Activated naive CD4-positive, alpha-beta T cell treated with anti-CD3 and anti-CD28 coated beads for 36 hours (primary cell): ENCODE results near the gene TMEM185A. TPM values are rescaled to one million over a fixed set of nuclear protein-coding genes. Genes with fewer than 3 reads are reported as not detected.
"Not testable (repeated sequence)": the region's sequence is repeated elsewhere in the genome, so short reads cannot be mapped to it uniquely, and the experiment has no call there.

ENCODE experiments used
- CTCF ChIA-PET: fragments of 350-600 bp; sonication (Branson Sonifier 250); formaldehyde crosslinking; loops from one replicate; lab custom pipeline; 2021; ENCODE audit warnings: antibody characterized with exemption; lab: Charles Lee
- DNase-seq: peaks from one replicate; pipeline ENCODE4 v3.0.0-alpha.2; 2020
- H3K27ac Mint-ChIP-seq: one replicate; pipeline ENCODE4 v1.8.0; 2021; ENCODE audit warnings: mild to moderate bottlenecking, mixed read lengths
- H3K27me3 Mint-ChIP-seq: one replicate; pipeline ENCODE4 v1.8.0; 2021; ENCODE audit warnings: low read depth, mixed read lengths
- H3K36me3 Mint-ChIP-seq: one replicate; pipeline ENCODE4 v1.8.0; 2021; ENCODE audit warnings: low read depth, mixed read lengths
- H3K4me1 Mint-ChIP-seq: one replicate; pipeline ENCODE4 v1.8.0; 2021; ENCODE audit warnings: low read depth, mixed read lengths
- H3K4me3 Mint-ChIP-seq: one replicate; pipeline ENCODE4 v1.8.0; 2021; ENCODE audit warnings: mild to moderate bottlenecking, moderate library complexity, mixed read lengths
- H3K9me3 Mint-ChIP-seq: one replicate; pipeline ENCODE4 v1.8.0; 2021; ENCODE audit warnings: mixed read lengths
- intact Hi-C: fragments of 100-400 bp; cut with micrococcal nuclease; formaldehyde crosslinking; loops from one replicate; pipeline ENCODE4 v1.15.1; 2023
- total RNA-seq, 2 experiments: library from RNA; stranded (reverse); gene quantifications; one replicate each; pipeline ENCODE4 v1.2.3, GENCODE V29; 2021

TMEM185A gene
- total RNA-seq, 2 experiments from 2014 or later: 7.2 to 7.5 TPM

DNA sequence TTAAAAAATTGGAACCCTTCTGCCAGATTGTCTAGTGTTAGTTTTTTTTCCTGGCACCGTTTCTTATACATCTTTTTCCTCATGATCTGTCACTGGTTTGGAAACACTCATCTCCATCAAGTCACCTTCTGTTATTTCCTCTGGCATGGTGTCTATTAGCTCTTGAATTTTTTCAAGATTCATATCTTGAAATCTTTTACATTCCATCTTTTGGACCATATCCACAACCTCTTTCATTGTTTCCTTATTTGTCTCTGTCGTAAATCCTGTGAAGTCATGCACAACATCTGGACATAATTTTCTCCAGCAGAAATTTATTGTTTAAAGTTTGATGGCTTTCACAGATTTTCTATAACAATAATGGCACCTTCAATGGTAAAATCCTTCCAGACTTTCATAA lies 10.2 kb upstream of the TMEM185A start:
- intact Hi-C loops: no loop called here
- Mint-ChIP-seq H3K4me1 (peaks cover 4% of the 10 kb centered on the region), H3K27ac (no peak overlapping the region), H3K4me3 (no peak overlapping the region), H3K36me3 (no peaks in the 10 kb centered on the region), H3K27me3 (no peaks in the 10 kb centered on the region), H3K9me3 (no peaks in the 10 kb centered on the region)
- DNase-seq: no peak
- CTCF ChIA-PET: no interaction called here

DNA sequence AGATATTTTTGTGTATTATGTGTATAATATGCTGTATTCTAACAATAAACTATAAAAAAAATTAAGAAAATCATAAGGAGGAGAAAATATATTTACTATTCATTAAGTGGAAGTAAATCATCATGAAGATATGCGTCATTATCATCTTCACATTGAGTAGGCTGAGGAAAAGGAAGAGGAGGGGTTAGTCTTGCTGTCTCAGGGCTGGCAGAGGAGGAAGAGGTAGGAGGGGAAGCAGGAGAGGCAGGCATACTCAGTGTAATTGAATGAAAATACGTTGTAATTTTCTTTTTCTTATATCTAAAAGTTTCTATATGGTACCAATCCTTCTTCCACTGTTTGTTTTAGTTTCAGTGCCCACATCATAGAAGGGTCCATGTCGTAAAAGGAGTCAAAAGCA lies 9.8 kb upstream of the TMEM185A start:
- no peak for DNase-seq
- CTCF ChIA-PET: no interaction called here
- no peaks in the 10 kb centered on the region for H3K27me3 Mint-ChIP-seq
- H3K4me1 Mint-ChIP-seq: peaks cover 4% of the 10 kb centered on the region
- intact Hi-C loops: no loop called here
- no peaks in the 10 kb centered on the region for H3K36me3 Mint-ChIP-seq
- no peaks in the 10 kb centered on the region for H3K9me3 Mint-ChIP-seq
- H3K27ac Mint-ChIP-seq: no peak overlapping the region
- H3K4me3 Mint-ChIP-seq: no peak overlapping the region

DNA sequence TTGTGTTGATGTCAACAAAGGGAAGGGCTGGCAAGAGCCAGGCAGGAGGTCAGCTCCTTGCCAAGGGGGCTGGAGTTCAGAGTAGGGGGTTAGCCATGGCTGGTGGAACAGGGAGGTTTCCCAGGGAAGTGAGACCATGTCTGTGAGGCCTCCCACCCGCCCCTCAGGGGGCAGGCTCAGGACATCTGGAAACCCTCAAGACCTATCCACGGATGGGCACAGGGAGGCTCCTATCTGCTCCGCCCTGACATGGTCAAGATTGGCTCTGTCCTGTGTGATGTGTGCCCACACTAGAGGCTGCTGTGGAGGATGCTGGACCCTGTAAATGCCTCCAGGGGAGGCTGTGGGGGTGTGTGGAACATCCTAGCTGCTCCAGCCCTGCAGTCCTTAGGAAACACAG lies 8.0 kb upstream of the TMEM185A start:
- intact Hi-C loops: loop anchor here (10.0 kb wide), 2 partner anchors 75 to 725 kb away; partner anchors contain the start of genes MAGEA11 and MAMLD1
- no peak overlapping the region for H3K4me3 Mint-ChIP-seq
- CTCF ChIA-PET: no interaction called here
- peaks cover 4% of the 10 kb centered on the region for H3K4me1 Mint-ChIP-seq
- no peaks in the 10 kb centered on the region for H3K36me3 Mint-ChIP-seq
- no peak overlapping the region for H3K27ac Mint-ChIP-seq
- no peaks in the 10 kb centered on the region for H3K27me3 Mint-ChIP-seq
- no peak for DNase-seq
- no peaks in the 10 kb centered on the region for H3K9me3 Mint-ChIP-seq

DNA sequence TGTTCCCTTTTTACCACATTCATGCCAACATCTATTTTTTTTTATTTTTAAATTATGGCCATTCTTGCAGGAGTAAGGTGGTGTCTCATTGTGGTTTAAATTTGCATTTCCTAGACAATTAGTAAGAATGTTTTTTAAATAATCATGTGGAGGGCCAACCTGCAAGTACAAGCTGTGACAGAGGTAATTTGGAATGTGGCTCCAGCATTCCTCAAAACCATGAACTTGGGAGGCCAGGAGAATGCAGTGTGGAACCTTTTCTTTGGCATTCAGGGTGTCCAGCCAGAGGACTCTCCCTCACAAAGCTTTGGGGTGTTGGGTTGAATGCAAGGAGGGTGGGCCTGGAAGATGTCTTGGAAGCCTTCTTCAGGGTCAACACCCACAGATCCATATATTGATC lies 7.3 kb upstream of the TMEM185A start:
- H3K27ac Mint-ChIP-seq: no peak overlapping the region
- intact Hi-C loops: loop anchor here (10.0 kb wide), 2 partner anchors 76 to 726 kb away; partner anchors contain the start of genes MAGEA11 and MAMLD1
- H3K4me3 Mint-ChIP-seq: no peak overlapping the region
- peaks cover 4% of the 10 kb centered on the region for H3K4me1 Mint-ChIP-seq
- DNase-seq: no peak
- H3K36me3 Mint-ChIP-seq: no peaks in the 10 kb centered on the region
- CTCF ChIA-PET: no interaction called here
- H3K9me3 Mint-ChIP-seq: no peaks in the 10 kb centered on the region
- H3K27me3 Mint-ChIP-seq: no peaks in the 10 kb centered on the region

DNA sequence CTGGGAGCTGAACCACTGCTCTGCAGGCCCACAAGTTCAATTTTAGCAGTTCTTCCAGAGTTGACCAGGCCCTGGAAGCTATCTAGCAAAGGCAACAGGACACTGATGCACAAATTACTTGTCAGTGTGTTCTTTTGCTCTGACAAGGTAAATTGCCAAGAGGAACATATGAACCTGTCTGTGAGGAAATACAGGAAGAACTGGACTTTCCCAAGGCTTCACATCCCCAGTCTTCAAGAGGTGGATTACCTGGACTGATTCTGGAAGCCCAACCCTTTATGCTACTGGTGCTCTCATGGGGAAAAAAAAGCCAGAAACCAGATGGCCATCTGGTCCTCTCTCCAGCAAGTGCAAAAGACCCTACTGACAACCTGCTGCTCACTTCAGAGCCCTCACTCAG lies 1.9 kb upstream of the TMEM185A start:
- intact Hi-C loops: loop anchor here (5.0 to 10.0 kb wide), 4 partner anchors 81 to 731 kb away; partner anchors contain the start of genes MAGEA11 and MAMLD1
- DNase-seq: no peak
- no peaks in the 10 kb centered on the region for H3K9me3 Mint-ChIP-seq
- H3K4me1 Mint-ChIP-seq: peaks cover 25% of the 10 kb centered on the region
- CTCF ChIA-PET: no interaction called here
- no peak overlapping the region for H3K4me3 Mint-ChIP-seq
- H3K27me3 Mint-ChIP-seq: no peaks in the 10 kb centered on the region
- no peaks in the 10 kb centered on the region for H3K36me3 Mint-ChIP-seq
- no peak overlapping the region for H3K27ac Mint-ChIP-seq

DNA sequence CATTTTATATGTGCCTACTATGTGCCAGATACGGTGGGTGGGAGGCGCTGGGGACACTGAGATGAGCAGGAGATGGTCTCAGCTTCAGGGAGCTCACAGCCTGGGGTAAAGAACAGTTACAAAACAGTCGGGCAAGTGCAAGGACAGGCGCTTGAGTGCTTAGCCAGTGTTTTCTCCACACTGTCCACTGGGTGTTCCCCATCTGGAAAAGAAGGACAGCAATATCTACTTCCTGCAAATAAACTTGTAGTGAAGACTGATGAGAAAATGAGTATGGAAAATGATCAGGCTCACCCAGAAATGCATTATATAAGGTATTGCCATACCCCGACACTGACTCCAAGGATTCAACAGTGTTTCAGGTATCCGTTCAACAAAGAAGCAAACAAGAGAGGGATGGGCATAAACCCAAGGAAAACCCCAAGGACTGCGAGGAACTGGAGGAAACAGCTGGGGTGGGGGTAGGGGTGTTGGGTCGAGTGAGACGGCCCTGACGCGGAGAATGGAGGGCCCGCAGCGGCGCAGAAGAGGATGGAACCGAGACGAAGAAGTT lies 835 bp downstream of the TMEM185A start:
- intact Hi-C loops: loop anchor here (1.0 to 10.0 kb wide), 6 partner anchors 84 to 734 kb away; partner anchors contain the start of genes EOLA1, IDS, MAGEA11 and MAMLD1
- DNase-seq: no peak
- Mint-ChIP-seq H3K27ac (peak overlapping the region; percentile 63), H3K27me3 (no peaks in the 10 kb centered on the region), H3K4me3 (peak overlapping the region; percentile 87), H3K36me3 (no peaks in the 10 kb centered on the region), H3K4me1 (peaks cover 39% of the 10 kb centered on the region), H3K9me3 (no peaks in the 10 kb centered on the region)
- CTCF ChIA-PET: no interaction called here

DNA sequence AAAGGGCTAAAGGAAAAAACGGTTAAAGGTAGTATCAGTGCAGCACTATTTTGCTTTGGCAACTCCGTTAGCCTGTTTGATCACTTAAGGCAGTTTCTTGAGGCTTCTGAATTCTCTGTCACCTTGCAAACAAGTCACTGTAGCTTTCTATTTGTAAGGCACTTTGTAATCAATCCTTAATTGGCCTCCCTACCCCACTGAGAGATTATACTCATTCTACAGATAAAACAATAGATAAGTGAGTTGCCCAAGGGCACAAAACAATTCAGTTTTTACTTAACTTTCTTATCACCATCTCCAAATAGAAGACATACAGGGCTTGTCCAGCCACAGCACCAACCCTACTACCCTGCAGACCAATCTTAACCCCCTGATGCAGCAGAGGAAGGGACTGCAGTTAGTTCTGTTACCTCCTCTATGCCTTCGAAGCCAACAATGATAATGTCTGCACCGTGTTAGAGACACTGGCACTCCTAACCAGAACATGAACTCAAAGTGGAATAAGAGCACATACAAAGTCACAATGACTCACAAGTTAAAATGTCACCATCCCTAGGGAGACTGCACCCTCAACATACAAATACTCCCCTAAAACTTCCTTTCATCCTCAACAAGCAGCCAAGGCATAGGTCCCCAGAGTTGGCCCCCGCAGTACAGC lies 1.7 kb downstream of the TMEM185A start:
- CTCF ChIA-PET: interaction anchor here (0.8 kb wide), 1 partner anchor 308 kb away, joined by 3 read pairs; no protein-coding TSS in a partner anchor
- H3K36me3 Mint-ChIP-seq: no peaks in the 10 kb centered on the region
- no peak for DNase-seq
- H3K4me1 Mint-ChIP-seq: peaks cover 47% of the 10 kb centered on the region
- H3K27me3 Mint-ChIP-seq: no peaks in the 10 kb centered on the region
- H3K9me3 Mint-ChIP-seq: no peaks in the 10 kb centered on the region
- intact Hi-C loops: loop anchor here (5.0 to 10.0 kb wide), 4 partner anchors 85 to 735 kb away; partner anchors contain the start of genes MAGEA11 and MAMLD1
- H3K27ac Mint-ChIP-seq: no peak overlapping the region
- H3K4me3 Mint-ChIP-seq: peak overlapping the region; percentile 87

DNA sequence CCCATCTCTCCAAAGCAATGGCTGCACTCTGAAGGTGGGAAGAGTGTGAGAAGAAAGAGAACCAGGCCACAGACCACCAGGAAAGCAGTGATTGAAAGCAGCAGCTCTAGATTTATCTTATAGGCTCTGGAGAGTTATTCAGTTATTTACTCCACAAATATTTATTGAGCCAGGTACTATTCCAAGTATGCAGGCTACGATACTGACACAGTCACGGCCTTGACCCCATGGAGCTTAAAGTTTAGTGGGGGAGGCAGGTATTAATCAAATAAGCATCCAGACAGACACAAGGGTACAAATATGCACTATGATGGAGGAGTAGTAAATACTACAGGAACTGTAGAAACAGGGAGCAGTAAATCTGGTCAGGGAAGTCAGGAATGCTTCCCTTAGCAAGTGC lies 2.8 kb downstream of the TMEM185A start:
- no peak overlapping the region for H3K4me3 Mint-ChIP-seq
- H3K9me3 Mint-ChIP-seq: no peaks in the 10 kb centered on the region
- H3K27ac Mint-ChIP-seq: no peak overlapping the region
- intact Hi-C loops: no loop called here
- H3K4me1 Mint-ChIP-seq: peaks cover 56% of the 10 kb centered on the region
- H3K36me3 Mint-ChIP-seq: no peaks in the 10 kb centered on the region
- no peaks in the 10 kb centered on the region for H3K27me3 Mint-ChIP-seq
- CTCF ChIA-PET: interaction anchor here (0.6 to 0.8 kb wide), 2 partner anchors 125 to 309 kb away, joined by 3 to 4 read pairs; no protein-coding TSS in a partner anchor
- DNase-seq: no peak

DNA sequence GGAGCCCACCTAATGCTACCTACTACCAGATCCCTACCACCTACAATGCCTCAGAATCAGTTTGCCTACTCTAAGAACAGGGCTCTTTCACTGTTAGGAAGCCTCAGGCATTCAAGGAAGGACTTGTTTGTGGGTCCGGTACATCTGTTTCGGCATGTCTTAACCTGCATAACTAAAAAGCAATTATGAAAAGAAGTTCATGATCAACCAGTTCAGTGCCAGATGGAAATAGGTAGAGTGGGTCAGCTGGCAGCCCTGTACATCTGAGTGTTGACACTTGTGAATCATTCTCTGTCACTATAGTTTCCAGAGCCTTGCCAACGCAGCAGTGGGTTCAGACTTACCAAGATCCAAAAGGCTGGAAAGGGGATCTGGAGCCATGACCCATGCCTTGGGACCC lies 3.3 kb downstream of the TMEM185A start:
- Mint-ChIP-seq H3K9me3 (no peaks in the 10 kb centered on the region), H3K36me3 (no peaks in the 10 kb centered on the region), H3K27ac (no peak overlapping the region), H3K4me3 (no peak overlapping the region), H3K4me1 (peaks cover 56% of the 10 kb centered on the region), H3K27me3 (no peaks in the 10 kb centered on the region)
- CTCF ChIA-PET: interaction anchor here (0.6 kb wide), 2 partner anchors 110 to 125 kb away, joined by 4 read pairs; no protein-coding TSS in a partner anchor
- intact Hi-C loops: no loop called here
- no peak for DNase-seq

DNA sequence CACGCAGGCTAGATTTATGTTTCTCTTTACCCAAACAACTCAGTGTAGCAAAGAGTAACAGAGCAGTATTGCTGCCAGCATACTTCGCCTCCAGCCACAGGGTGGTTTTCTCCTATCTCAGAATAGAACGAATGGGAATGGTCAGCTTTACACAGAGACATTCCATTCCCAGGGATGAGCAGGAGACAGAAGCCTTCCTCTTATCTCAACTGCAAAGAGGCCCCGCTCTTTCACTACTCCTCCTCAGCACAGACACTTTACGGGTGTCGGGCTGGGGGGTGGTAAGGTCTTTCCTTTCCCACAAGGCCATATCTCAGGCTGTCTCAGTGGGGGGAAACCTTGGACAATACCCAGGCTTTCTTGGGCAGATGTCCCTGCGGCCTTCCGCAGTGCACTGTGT lies 4.8 kb downstream of the TMEM185A start:
- DNase-seq, H3K9me3 Mint-ChIP-seq, H3K36me3 Mint-ChIP-seq, H3K4me3 Mint-ChIP-seq, intact Hi-C loops, CTCF ChIA-PET, H3K27me3 Mint-ChIP-seq, H3K27ac Mint-ChIP-seq: not testable (repeated sequence)
- H3K4me1 Mint-ChIP-seq: peaks cover 51% of the 10 kb centered on the region

DNA sequence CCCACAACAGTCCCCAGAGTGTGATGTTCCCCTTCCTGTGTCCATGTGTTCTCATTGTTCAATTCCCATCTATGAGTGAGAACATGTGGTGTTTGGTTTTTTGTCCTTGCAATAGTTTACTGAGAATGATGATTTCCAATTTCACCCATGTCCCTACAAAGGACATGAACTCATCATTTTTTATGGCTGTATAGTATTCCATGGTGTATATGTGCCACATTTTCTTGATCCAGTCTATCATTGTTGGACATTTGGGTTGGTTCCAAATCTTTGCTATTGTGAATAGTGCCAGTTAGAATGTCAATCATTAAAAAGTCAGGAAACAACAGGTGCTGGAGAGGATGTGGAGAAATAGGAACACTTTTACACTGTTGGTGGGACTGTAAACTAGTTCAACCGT lies 11.9 kb downstream of the TMEM185A start:
- H3K4me1 Mint-ChIP-seq, CTCF ChIA-PET, H3K27me3 Mint-ChIP-seq, H3K4me3 Mint-ChIP-seq, DNase-seq, intact Hi-C loops, H3K27ac Mint-ChIP-seq, H3K36me3 Mint-ChIP-seq, H3K9me3 Mint-ChIP-seq: not testable (repeated sequence)

DNA sequence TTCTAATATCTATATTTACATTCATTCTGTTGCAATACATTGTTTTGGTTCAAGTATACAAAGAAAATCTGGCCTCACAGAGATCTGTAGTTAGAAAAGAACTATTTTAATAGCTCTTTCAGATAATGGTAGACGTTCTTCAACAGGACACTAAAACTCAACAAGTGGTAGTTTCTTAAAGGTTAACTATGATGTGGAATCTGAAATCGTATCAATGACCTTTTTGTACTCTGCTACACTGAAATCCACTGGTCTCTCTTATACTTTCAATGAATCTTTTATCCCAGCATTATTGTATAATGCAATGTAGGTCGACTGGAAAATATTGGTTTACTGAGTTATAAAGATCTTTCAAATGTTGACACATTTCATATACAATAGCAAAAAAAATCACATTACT lies 12.7 kb downstream of the TMEM185A start:
- no peak overlapping the region for H3K27ac Mint-ChIP-seq
- no peak overlapping the region for H3K4me3 Mint-ChIP-seq
- intact Hi-C loops: no loop called here
- CTCF ChIA-PET: interaction anchor here (0.6 kb wide), 1 partner anchor 89 kb away, joined by 5 read pairs; no protein-coding TSS in a partner anchor
- H3K4me1 Mint-ChIP-seq: peaks cover 4% of the 10 kb centered on the region
- no peaks in the 10 kb centered on the region for H3K36me3 Mint-ChIP-seq
- H3K27me3 Mint-ChIP-seq: no peaks in the 10 kb centered on the region
- H3K9me3 Mint-ChIP-seq: no peaks in the 10 kb centered on the region
- no peak for DNase-seq
